ENCODE results near the gene CNTN5. TPM values are rescaled to one million over a fixed set of nuclear protein-coding genes. Genes with fewer than 3 reads are reported as not detected.

The CNTN5 gene
- total RNA-seq, 4 donors from 2014 or later: not detected

DNA sequence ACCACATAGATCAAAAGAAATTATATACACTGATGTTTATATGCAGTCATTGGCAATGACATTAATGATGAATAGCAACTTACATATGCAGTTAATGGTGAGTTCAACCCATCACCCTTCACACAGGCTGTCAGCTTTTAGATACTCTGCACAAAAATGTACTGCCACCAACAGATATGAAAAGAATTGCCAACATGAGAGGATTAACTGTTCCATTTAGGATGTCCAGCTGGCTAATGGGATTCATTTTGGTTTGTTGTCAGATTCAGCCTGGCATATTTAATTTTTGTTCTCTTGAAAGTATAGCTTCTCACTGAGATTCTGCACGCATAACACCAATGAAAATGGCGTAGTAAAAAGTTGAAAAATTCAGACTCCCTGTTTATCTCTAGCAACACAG, 1112.4 kb downstream of the CNTN5 start:
- TF ChIP-seq, protein P1, sequence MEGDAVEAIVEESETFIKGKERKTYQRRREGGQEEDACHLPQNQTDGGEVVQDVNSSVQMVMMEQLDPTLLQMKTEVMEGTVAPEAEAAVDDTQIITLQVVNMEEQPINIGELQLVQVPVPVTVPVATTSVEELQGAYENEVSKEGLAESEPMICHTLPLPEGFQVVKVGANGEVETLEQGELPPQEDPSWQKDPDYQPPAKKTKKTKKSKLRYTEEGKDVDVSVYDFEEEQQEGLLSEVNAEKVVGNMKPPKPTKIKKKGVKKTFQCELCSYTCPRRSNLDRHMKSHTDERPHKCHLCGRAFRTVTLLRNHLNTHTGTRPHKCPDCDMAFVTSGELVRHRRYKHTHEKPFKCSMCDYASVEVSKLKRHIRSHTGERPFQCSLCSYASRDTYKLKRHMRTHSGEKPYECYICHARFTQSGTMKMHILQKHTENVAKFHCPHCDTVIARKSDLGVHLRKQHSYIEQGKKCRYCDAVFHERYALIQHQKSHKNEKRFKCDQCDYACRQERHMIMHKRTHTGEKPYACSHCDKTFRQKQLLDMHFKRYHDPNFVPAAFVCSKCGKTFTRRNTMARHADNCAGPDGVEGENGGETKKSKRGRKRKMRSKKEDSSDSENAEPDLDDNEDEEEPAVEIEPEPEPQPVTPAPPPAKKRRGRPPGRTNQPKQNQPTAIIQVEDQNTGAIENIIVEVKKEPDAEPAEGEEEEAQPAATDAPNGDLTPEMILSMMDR (IDR thresholded peaks at IDR 0.05; ENCODE audit: low read depth): no peak

DNA sequence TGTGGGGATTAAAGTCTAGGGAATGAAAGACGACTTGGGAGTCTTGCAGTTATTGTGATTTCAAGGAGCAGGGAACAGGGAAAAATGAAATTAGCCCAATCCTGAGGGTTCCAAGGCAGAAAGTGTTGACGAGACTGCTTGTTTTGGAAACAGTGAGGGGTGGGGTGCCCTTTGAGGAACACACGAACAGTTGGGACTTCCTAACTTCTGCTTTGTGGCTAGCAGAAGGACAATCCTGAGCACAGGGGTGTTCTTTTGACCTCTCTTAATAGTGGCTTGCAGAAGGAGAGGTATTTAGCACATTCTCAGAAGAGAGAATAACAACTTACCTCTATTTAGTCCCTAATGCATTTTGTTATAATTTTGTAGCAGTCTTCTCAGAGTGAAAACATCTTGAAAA, 1120.5 kb downstream of the CNTN5 start:
- TF ChIP-seq, protein P1 (IDR thresholded peaks at IDR 0.05; ENCODE audit: low read depth): no peak

DNA sequence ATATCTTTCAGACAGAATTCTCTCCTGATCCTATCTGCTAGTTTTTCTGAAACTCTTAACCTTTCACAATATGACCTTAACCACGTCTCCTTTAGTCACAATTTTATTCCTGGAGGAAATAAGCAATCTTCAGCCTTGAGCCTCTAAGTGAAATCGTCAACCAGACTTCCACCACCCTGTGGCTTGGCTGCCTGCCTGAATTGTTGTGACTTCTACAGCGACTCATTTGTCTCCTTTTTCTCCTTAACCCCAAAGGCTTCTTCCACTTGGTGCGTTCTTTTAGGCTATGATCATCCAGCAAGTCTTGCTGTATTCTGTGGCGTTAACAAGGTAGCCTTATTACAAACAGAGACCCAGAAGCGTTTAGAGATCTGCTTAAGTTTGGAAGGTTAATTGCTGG, 1131.2 kb downstream of the CNTN5 start:
- TF ChIP-seq, protein P1 (IDR thresholded peaks at IDR 0.05; ENCODE audit: low read depth): no peak

DNA sequence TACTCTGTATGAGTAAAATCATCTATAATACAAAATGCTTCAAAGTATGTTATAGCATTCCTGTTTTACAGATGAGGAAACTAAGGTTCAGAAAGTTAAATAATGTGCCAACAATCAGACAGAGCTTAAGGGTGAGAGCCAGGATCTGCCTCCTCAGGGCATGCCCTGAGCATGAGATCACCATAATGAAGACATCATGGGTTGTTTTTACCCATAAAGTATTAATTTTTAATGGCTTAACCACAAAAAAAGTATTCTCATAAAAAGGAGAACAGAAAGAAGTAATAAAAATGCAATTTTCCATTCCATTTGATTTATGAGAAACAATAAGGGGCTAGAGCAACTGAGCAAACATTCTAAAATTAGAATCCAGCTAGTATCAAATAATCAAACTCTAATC, 1132.0 kb downstream of the CNTN5 start:
- TF ChIP-seq, protein P1 (IDR thresholded peaks at IDR 0.05; ENCODE audit: low read depth): no peak

DNA sequence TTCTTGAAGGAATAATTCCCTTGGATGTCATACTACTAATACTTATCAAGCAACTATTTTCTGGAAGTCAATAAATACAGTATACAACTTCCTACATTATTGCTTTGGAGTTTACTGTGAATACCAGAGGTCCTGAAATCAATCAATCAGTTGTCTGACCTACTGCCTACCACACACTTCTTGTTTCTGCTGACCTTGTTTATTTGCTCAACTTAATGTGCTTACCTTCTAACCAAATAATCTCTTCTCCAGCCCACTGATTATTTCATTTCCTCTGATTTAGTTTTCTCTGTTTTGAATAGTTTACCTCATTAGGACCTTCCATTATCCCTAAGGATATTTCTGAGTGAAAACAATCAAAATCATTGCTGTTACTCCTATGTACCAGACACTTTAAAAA, 1142.7 kb downstream of the CNTN5 start:
- TF ChIP-seq, protein P1 (IDR thresholded peaks at IDR 0.05; ENCODE audit: low read depth): no peak

DNA sequence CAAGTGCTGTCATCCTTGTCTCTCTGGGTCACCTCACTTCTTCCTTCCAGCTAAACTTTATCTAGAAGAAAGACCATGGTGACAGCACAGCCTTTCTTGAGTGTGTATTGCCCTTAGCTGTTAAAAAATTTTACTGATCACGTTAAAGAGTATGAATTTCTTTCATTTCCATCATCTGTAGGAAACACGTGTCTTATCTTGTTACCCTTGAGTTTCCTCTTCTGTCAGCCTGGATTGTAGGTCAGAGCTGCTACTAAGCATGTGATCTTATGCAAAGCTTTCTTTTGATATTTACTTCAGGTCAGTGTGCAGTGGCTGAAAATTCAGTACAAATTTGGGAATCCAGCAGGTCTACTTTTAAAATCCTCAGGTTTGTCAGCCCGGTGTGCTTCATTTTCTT, 1154.1 kb downstream of the CNTN5 start:
- TF ChIP-seq, protein P1 (IDR thresholded peaks at IDR 0.05; ENCODE audit: low read depth): no peak

DNA sequence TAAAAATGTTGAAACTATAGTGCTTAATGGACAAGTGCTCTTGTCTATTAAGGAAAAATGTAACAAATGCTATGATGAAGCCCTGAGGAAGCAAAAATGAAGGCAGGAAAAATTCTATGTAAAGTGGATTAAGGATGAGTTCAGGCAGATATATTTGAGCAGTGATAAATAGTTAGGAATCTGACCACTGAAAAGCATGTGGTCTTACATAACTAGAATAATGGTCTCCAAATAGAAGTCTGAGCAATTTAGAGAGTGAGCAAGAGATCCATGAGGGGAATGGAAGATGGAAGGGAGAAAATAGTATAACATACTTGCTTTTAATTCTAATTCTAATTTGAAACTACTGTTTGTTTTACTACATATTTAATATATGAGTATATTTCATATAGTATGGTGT, 1155.7 kb downstream of the CNTN5 start:
- TF ChIP-seq, protein P1 (IDR thresholded peaks at IDR 0.05; ENCODE audit: low read depth): no peak

All from subcutaneous adipose tissue (tissue), 4 donors.